Activated CD4-positive, alpha-beta memory T cell treated with anti-CD3 and anti-CD28 coated beads for 36 hours (primary cell): Measurements from ENCODE around the gene RPF1. TPM values are rescaled to one million over a fixed set of nuclear protein-coding genes. Genes with fewer than 3 reads are reported as not detected.
"Not testable (repeated sequence)": the region's sequence is repeated elsewhere in the genome, so short reads cannot be mapped to it uniquely, and the experiment has no call there.

Source experiments
- CTCF ChIA-PET: fragments of 350-600 bp; sonication (Branson Sonifier 250); formaldehyde crosslinking; loops from one replicate; lab custom pipeline; 2021; ENCODE audit warnings: antibody characterized with exemption, inconsistent platforms; lab: Charles Lee
- POLR2A ChIA-PET: fragments of 350-600 bp; sonication (Branson Sonifier 250); formaldehyde crosslinking; loops from one replicate; lab custom pipeline; 2021; ENCODE audit warnings: antibody characterized with exemption; lab: Charles Lee
- DNase-seq: peaks from one replicate; pipeline ENCODE4 v3.0.0-alpha.2; 2020
- H3K27ac Mint-ChIP-seq: one replicate; pipeline ENCODE4 v1.8.0; 2021; ENCODE audit warnings: mixed read lengths
- H3K27me3 Mint-ChIP-seq: one replicate; pipeline ENCODE4 v1.8.0; 2021; ENCODE audit warnings: mixed read lengths
- H3K36me3 Mint-ChIP-seq: one replicate; pipeline ENCODE4 v1.8.0; 2021; ENCODE audit warnings: mixed read lengths
- H3K4me1 Mint-ChIP-seq: one replicate; pipeline ENCODE4 v1.8.0; 2021; ENCODE audit warnings: low read depth, mixed read lengths
- H3K4me3 Mint-ChIP-seq: one replicate; pipeline ENCODE4 v1.8.0; 2021; ENCODE audit warnings: mild to moderate bottlenecking, mixed read lengths
- H3K9me3 Mint-ChIP-seq: one replicate; pipeline ENCODE4 v1.8.0; 2021; ENCODE audit warnings: mixed read lengths
- intact Hi-C: fragments of 100-400 bp; cut with micrococcal nuclease; formaldehyde crosslinking; loops from one replicate; pipeline ENCODE4 v1.15.1; 2023
- total RNA-seq, 2 experiments: library from RNA; stranded (reverse); gene quantifications; one replicate each; pipeline ENCODE4 v1.2.3, GENCODE V29; 2021

RPF1 gene
- total RNA-seq, 2 experiments from 2014 or later: 55.0 to 56.5 TPM

- ChIA-PET POLR2A (no interaction called here), CTCF (interaction anchor here (0.8 to 1.0 kb wide), 2 partner anchors 128 to 231 kb away, joined by 3 read pairs; no protein-coding TSS in a partner anchor)
- Mint-ChIP-seq H3K27ac (peak overlapping the region; percentile 55), H3K4me3 (no peak overlapping the region), H3K4me1 (peaks cover 12% of the 10 kb centered on the region), H3K9me3 (no peaks in the 10 kb centered on the region), H3K27me3 (no peaks in the 10 kb centered on the region), H3K36me3 (peaks cover 33% of the 10 kb centered on the region)
- intact Hi-C loops: no loop called here
- DNase-seq: no peak
These were observed 14.7 kb downstream of the RPF1 start for GRCh38 chr1:84493747-84494146.

- H3K27ac Mint-ChIP-seq: no peak overlapping the region
- POLR2A ChIA-PET: interaction anchor here (1.5 kb wide), 1 partner anchor 16 kb away, joined by 3 read pairs; no protein-coding TSS in a partner anchor
- CTCF ChIA-PET: interaction anchor here (1.6 kb wide), 1 partner anchor 124 kb away, joined by 7 read pairs; no protein-coding TSS in a partner anchor
- H3K36me3 Mint-ChIP-seq: peaks cover 29% of the 10 kb centered on the region
- H3K4me3 Mint-ChIP-seq: no peak overlapping the region
- no peaks in the 10 kb centered on the region for H3K9me3 Mint-ChIP-seq
- intact Hi-C loops: no loop called here
- H3K4me1 Mint-ChIP-seq: peaks cover 22% of the 10 kb centered on the region
- H3K27me3 Mint-ChIP-seq: no peaks in the 10 kb centered on the region
- no peak for DNase-seq
These were observed 17.4 kb downstream of the RPF1 start for GRCh38 chr1:84496498-84496897.

DNA sequence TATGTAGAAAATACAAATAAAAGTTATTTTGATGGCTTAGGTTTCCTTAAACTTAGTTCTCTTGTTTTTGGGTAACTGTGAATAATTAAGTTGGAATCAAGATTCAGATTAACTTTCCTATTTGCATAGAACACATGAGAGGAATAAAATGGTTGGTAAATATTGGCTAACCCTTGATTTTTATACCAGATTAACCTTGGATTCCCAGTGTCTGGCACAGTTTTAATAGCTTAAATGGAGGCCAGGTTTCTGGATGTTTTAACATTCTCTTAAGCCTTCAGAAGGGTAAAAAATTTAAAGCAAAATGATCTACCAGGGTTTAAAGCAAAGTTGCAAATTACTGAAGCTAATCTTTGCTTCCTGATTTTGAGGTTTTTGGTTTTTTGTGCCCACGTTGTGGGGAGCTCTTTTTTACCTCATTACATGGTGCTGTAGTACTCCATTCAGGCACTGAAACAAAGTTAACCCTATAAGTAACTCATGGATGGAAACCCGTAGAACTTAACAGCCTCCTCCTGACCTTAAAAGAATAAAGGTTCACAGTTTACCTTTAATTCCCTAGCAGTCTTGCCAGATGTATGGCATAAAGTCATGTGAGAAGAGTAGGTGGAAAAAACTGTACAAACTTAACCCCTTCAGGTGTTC lies 18.7 kb downstream of the RPF1 start:
- Mint-ChIP-seq H3K27ac (peak overlapping the region; percentile 3), H3K4me1 (peaks cover 29% of the 10 kb centered on the region), H3K4me3 (no peak overlapping the region), H3K36me3 (peaks cover 26% of the 10 kb centered on the region), H3K9me3 (no peaks in the 10 kb centered on the region), H3K27me3 (no peaks in the 10 kb centered on the region)
- ChIA-PET POLR2A (no interaction called here), CTCF (interaction anchor here (1.5 kb wide), 1 partner anchor 123 kb away, joined by 5 read pairs; no protein-coding TSS in a partner anchor)
- intact Hi-C loops: no loop called here
- no peak for DNase-seq

DNA sequence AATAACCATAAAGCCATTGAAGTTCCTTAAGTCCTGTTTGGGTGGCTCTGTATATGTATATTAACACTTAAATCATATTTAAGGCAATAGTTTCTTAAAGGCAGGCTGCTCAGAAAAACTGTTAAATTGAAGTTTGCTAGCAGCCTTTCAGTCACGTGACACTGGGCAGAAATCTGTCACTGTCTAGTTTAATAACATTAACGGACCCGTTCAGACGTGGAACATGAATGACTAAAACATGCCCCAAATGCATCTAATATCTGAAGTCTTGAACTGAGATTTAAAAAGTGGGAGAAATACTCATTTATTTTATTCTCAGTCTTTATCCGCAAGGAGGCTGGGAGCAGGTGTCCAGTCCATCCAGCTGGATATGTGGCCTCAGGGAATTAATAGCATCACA lies 23.9 kb downstream of the RPF1 start:
- no peaks in the 10 kb centered on the region for H3K27me3 Mint-ChIP-seq
- H3K36me3 Mint-ChIP-seq: peaks cover 21% of the 10 kb centered on the region
- ChIA-PET CTCF (interaction anchor here (1.4 to 1.5 kb wide), 2 partner anchors 23 to 65 kb away, joined by 4 to 8 read pairs; no protein-coding TSS in a partner anchor), POLR2A (interaction anchor here (1.6 to 4.3 kb wide), 2 partner anchors 8 to 71 kb away, joined by 4 to 83 read pairs; partner anchors contain the start of gene CTBS)
- intact Hi-C loops: loop anchor here (10.0 kb wide), 3 partner anchors 352 to 772 kb away; partner anchors contain the start of gene BCL10
- no peaks in the 10 kb centered on the region for H3K9me3 Mint-ChIP-seq
- no peak overlapping the region for H3K4me3 Mint-ChIP-seq
- no peak for DNase-seq
- H3K4me1 Mint-ChIP-seq: peaks cover 46% of the 10 kb centered on the region
- H3K27ac Mint-ChIP-seq: no peak overlapping the region

DNA sequence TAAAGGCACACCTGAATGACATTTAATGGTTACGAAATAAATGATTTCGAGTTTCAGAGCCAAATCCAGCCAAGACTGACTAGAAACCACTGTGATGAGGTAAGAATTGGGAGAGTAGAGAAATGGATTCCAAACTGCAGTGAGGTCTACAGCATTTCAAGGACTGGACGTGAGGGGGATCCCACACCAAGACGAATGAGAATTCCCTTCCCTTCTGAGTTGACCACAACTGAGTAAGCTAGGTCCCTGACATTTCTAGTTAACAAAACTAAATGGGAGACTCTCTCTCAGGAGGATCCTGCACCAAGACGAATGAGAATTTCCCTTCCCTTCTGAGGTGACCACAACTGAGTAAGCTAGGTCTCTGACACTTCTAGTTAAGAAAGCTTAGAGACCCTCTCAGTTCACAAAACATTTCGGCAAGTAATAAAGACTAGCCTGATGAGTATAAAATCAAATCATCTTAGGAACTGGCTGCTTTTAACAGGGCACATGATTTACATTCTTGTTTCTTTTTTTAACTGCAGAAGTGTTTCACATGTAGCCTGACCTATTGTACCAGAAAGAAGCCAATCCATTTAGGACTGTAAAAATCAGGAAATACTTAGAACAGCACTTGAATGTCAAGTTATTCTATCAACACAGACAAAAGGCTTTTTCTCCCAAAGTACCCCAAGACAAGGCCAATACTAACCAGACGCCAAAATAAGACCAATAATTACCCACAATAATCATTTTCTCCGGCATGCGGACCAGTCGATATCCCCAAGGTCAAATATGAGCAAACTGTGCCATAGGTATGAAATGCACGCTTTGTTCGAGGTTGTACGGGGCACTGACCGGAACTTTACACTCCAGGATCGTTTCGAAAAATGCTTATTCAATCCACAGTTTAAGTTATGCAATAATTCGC lies 25.8 kb downstream of the RPF1 start:
- intact Hi-C loops: loop anchor here (2.0 to 10.0 kb wide), 4 partner anchors 350 to 770 kb away; partner anchors contain the start of genes BCL10 and SYDE2
- Mint-ChIP-seq H3K36me3 (peaks cover 23% of the 10 kb centered on the region), H3K27me3 (no peaks in the 10 kb centered on the region), H3K27ac (peak overlapping the region; percentile 97), H3K4me1 (peaks cover 42% of the 10 kb centered on the region), H3K9me3 (peaks cover 5% of the 10 kb centered on the region), H3K4me3 (peak overlapping the region; percentile 95)
- ChIA-PET CTCF (interaction anchor here (1.0 to 4.6 kb wide), 7 partner anchors 12 to 361 kb away, joined by 3 to 51 read pairs (median 4); partner anchors contain the start of genes CTBS and PRKACB), POLR2A (interaction anchor here (0.7 to 4.3 kb wide), 8 partner anchors 24 to 184 kb away, joined by 3 to 83 read pairs (median 6); partner anchors contain the start of gene CTBS)
- DNase-seq: peak; percentile 22

DNA sequence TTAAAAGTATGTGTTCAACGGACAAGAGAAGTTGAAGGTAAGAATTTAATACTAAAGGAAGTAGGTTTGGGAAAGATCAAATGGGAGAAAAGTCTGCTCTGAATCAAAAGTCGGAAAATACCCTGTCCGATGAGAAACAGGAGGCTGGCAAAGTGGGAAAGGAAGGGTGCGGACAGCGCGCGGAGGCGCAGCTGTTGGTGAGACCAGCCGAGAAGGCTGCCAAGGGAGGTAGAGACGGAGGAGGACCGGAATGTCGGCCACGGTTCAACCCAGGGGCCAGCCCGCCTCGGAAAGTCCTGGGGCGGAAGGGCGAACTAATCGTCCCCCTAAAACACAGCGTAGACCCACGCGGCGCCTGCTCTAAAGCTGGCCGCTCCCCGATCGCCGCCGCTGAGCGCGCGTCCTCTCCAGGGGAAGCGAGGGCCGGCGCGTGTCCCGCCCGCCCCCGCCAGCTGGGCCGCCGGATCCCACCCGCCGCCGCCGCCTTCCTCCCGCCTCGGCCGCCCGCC lies 26.5 kb downstream of the RPF1 start:
- Mint-ChIP-seq H3K9me3 (peaks cover 5% of the 10 kb centered on the region), H3K36me3 (peaks cover 19% of the 10 kb centered on the region), H3K4me1 (peaks cover 41% of the 10 kb centered on the region), H3K27ac (peak overlapping the region; percentile 97), H3K4me3 (peak overlapping the region; percentile 95), H3K27me3 (no peaks in the 10 kb centered on the region)
- POLR2A ChIA-PET: interaction anchor here (0.7 to 4.3 kb wide), 8 partner anchors 21 to 361 kb away, joined by 3 to 83 read pairs (median 6); partner anchors contain the start of genes CTBS, PRKACB and RPF1
- CTCF ChIA-PET: interaction anchor here (1.2 to 4.6 kb wide), 9 partner anchors 25 to 361 kb away, joined by 3 to 51 read pairs (median 5); partner anchors contain the start of genes CTBS and PRKACB
- DNase-seq: no peak
- intact Hi-C loops: loop anchor here (1.0 to 10.0 kb wide), 11 partner anchors 26 to 769 kb away; partner anchors contain the start of genes BCL10, CTBS, PRKACB and RPF1

DNA sequence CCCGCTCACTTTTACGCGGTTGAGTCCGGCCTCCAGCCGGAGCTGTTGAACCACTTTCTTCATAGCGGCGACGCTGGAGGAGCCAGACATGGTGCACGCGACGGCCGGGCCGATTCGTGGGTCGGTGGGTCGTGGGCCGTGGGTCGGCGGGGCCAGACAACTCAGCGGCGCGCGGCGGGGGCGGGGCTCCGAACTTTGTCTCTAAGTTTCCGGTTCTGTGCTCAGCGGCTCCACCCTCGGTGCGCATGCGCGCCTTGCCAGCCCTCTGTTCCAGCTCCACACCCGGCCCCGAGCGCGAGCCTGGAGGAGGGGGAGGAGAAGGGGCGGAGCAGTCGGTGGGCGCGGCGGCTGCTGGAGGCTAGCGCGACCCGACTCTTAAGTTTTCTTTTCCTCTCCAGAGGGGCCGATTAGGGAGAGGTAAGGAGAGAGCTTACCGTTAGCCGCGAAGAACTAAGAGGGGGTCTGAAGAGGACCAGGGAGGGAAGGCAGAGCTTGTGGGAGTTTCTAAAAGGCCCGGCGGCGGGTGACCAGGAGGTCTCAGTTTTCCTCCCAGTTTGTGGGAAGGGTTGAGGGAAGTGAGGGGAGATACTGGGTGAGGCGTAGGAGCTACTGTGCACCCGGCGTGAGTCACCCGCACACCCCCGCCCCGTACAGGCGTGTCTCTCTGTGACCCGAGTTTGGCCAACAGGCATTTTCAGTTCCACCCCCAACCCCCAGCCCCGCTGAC lies 27.1 kb downstream of the RPF1 start, which contains the start of the genes GNG5 and SPATA1:
Gene GNG5 (minus strand): TSS at position 580 of the 727 bp plus-strand sequence. CDS start 490 bp downstream, at position 90.
Gene SPATA1 (plus strand): TSS at position 385 of the 727 bp plus-strand sequence. CDS start 9,974 bp downstream, outside the sequence.
- peaks cover 5% of the 10 kb centered on the region for H3K9me3 Mint-ChIP-seq
- H3K36me3 Mint-ChIP-seq: peaks cover 17% of the 10 kb centered on the region
- H3K27me3 Mint-ChIP-seq: no peaks in the 10 kb centered on the region
- H3K27ac Mint-ChIP-seq: peak within 1 kb of the TSS; percentile 97
- DNase-seq: peak; percentile 98
- H3K4me1 Mint-ChIP-seq: peaks cover 35% of the 10 kb centered on the region
- peak within 1 kb of the TSS; percentile 95 for H3K4me3 Mint-ChIP-seq
- ChIA-PET CTCF (interaction anchor here (0.8 to 4.6 kb wide), 12 partner anchors 25 to 365 kb away, joined by 3 to 51 read pairs (median 6); partner anchors contain the start of genes CTBS and PRKACB), POLR2A (interaction anchor here (0.7 to 4.3 kb wide), 10 partner anchors 14 to 362 kb away, joined by 3 to 83 read pairs (median 4); partner anchors contain the start of genes CTBS, PRKACB and RPF1)
- intact Hi-C loops: loop anchor here (1.0 to 10.0 kb wide), 10 partner anchors 27 to 769 kb away; partner anchors contain the start of genes BCL10, CTBS, PRKACB and RPF1

- CTCF ChIA-PET: interaction anchor here (0.8 to 4.6 kb wide), 12 partner anchors 26 to 366 kb away, joined by 3 to 51 read pairs (median 6); partner anchors contain the start of genes CTBS and PRKACB
- peaks cover 27% of the 10 kb centered on the region for H3K4me1 Mint-ChIP-seq
- intact Hi-C loops: loop anchor here (1.0 to 10.0 kb wide), 10 partner anchors 28 to 768 kb away; partner anchors contain the start of genes BCL10, CTBS, PRKACB and RPF1
- POLR2A ChIA-PET: interaction anchor here (1.0 to 4.3 kb wide), 7 partner anchors 14 to 362 kb away, joined by 3 to 83 read pairs (median 7); partner anchors contain the start of genes CTBS and PRKACB
- peaks cover 5% of the 10 kb centered on the region for H3K9me3 Mint-ChIP-seq
- no peaks in the 10 kb centered on the region for H3K27me3 Mint-ChIP-seq
- peak overlapping the region; percentile 95 for H3K4me3 Mint-ChIP-seq
- H3K27ac Mint-ChIP-seq: peak overlapping the region; percentile 97
- DNase-seq: no peak
- peaks cover 16% of the 10 kb centered on the region for H3K36me3 Mint-ChIP-seq
These were observed 27.8 kb downstream of the RPF1 start for GRCh38 chr1:84506729-84507453.

DNA sequence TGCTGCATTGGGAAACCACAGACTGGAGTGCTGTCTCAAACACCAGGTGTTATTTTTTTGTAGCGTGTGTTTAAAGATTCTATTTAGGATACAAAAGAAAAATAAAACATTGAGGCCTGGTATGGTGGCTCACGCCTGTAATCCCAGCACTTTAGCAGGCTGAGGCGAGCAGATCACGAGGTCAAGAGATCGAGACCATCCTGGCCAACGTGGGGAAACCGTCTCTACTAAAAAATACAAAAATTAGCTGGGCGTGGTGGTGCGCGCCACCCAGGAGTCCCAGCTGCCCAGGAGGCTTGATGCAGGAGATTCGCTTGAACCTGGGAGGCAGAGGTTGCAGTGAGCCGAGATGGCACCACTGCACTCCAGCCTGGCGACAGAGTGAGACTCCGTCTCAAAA lies 28.8 kb downstream of the RPF1 start:
- ChIA-PET POLR2A (interaction anchor here (1.4 kb wide), 1 partner anchor 66 kb away, joined by 4 read pairs; no protein-coding TSS in a partner anchor), CTCF (interaction anchor here (4.6 kb wide), 1 partner anchor 112 kb away, joined by 51 read pairs; no protein-coding TSS in a partner anchor)
- H3K9me3 Mint-ChIP-seq, H3K27ac Mint-ChIP-seq, H3K27me3 Mint-ChIP-seq, H3K4me3 Mint-ChIP-seq, DNase-seq: not testable (repeated sequence)
- Mint-ChIP-seq H3K4me1 (peaks cover 23% of the 10 kb centered on the region), H3K36me3 (peaks cover 16% of the 10 kb centered on the region)
- intact Hi-C loops: loop anchor here (10.0 kb wide), 3 partner anchors 347 to 767 kb away; partner anchors contain the start of gene BCL10
